ENCODE data around the gene LSM7.

Gene LSM7

DNA sequence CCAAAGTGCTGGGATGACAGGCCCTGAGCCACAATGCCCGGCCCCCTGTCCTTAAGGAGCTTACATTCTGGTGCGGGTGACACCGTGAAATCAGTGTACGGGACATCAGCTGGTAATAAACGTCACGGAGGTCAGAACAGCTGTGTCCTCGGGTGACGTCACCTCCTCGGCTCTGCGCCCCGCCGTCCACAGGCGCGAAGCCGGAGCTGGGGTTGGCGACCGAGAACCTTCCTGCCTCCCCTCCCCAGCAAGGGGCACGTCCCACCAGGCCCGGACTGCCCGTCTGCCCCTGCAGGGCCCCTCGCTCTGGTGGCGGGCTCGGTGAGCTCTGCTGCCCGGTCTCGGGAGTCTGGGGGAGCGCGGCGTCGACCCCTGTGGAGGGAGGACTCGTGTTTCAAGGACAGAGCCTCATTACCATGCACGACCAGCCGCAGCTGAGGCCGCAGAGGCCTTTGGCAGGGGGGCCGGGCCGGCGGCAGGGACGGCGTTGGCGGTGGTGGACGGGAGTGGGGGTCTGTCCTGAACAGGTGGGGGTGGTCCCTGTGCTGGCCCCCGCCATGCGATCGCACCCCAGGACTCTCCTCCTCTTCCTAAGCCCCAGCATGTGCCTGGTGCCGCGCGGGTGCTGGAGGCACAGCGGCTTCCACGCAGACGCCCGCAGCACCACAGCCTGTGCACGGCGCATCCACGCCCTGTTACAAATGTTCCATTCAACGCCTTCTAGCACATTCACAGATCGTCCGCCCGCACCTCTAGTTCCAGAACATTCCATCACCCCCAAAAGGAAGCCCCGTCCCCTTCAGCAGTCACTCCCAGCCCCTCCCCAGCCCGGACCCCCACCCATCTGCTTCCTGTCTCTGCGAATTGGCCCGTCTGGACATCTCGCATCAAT, 25.8 kb downstream of the LSM7 start:
- H3K27ac ChIP-seq: no peak overlapping the region
- TF ChIP-seq, protein P1, sequence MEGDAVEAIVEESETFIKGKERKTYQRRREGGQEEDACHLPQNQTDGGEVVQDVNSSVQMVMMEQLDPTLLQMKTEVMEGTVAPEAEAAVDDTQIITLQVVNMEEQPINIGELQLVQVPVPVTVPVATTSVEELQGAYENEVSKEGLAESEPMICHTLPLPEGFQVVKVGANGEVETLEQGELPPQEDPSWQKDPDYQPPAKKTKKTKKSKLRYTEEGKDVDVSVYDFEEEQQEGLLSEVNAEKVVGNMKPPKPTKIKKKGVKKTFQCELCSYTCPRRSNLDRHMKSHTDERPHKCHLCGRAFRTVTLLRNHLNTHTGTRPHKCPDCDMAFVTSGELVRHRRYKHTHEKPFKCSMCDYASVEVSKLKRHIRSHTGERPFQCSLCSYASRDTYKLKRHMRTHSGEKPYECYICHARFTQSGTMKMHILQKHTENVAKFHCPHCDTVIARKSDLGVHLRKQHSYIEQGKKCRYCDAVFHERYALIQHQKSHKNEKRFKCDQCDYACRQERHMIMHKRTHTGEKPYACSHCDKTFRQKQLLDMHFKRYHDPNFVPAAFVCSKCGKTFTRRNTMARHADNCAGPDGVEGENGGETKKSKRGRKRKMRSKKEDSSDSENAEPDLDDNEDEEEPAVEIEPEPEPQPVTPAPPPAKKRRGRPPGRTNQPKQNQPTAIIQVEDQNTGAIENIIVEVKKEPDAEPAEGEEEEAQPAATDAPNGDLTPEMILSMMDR (conservative IDR thresholded peaks at IDR 0.05): no peak

DNA sequence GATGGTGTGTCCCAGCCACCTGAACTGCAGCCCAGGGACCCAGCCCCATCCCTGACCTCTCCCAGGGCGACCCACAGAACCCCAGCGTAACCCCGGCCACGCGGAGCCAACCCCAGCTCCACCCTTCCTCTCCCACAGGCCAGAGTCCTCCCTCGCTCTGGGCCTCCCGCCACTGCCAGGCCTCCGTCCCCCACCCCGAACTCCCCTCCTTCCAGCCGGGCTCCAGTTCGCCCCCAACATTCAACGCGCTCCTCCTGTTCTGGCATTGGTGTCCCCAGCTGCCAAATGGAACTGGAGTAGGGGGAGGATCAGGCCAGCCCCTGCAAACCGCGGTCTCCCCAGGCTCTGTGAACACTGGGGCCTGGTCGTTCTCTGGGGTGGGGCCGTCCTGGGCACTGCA, 27.9 kb downstream of the LSM7 start:
- TF ChIP-seq, protein P1 (conservative IDR thresholded peaks at IDR 0.05): no peak
- H3K27ac ChIP-seq: no peak overlapping the region

DNA sequence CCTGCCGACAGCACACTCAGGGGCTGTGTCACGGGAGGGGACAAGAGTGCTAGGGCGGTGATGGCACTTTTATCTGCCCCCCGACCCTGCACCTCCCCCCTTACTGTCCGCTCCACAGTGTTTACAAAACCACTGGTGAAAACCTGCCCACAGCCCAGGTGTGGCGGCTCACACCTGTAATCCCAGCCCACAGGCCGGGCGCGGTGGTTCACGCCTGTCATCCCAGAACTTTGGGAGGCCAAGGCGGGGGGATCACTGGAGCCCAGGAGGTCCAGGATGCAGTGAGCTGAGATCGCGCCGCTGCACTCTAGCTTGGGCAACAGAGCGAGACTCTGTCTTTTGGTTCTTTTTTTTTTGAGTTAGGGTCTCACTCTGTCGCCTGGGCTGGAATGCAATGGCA, 32.2 kb downstream of the LSM7 start:
- no peak overlapping the region for H3K27ac ChIP-seq
- TF ChIP-seq, protein P1 (conservative IDR thresholded peaks at IDR 0.05): no peak

DNA sequence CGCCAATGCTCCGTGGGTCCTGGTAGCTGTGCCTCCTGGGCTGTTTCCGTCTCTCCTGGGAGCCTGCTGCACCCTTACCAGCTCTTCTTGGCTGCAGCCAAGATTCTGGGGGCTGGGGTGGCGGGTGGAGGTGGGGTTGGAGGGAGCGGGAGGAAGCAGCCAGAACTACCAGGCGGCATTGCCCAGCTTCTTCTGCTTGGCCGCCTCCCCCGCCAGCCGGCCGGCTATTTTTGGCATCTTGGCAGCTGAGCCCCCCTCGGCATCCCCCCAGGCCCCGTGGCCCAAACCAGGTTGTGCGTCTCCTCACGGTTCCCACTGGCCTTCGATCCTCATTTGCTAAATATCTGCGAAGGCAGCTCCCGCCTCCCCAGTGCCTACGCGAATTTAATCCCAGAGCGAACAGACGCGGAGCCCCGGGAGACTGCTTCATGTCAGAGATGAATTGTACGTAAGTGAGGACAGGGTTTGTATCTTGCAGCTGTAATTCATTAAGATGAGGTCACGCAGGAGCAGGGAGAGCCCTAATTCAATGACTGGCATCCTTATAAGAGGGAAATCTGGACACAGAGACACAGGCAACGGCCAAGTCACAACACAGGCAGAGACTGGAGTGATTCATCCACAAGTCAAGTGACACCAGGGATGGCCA, 33.6 kb downstream of the LSM7 start:
- no peak overlapping the region for H3K27ac ChIP-seq
- TF ChIP-seq, protein P1 (conservative IDR thresholded peaks at IDR 0.05): no peak

DNA sequence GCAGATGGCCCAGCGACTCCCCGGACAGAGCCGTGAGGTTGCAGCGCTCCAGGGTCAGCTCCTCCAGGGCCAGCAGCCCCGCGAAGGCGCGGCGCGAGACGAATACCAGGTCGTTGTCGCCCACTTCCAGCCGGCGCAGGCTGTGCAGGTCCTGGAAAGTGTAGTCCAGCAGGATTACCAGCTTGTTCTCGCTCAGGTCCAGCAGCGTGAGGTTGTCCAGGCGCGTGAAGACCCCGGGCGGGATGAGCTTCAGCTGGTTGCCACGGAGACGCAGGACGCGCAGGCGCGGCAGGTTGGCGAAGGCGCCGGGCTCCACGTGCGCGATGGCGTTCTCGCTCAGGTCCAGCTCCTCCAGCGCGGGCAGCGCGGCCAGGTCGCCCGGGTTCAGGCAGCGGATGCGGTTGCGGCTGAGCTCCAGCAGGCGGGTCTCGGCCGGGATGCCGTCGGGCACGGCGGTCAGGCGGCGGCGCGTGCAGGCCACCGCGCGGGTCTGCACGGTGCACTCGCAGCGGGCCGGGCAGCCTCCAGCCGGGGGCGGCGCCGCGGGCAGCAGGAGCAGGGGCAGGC, 37.1 kb downstream of the LSM7 start:
- peak overlapping the region; percentile 79 for H3K27ac ChIP-seq
- TF ChIP-seq, protein P1 (conservative IDR thresholded peaks at IDR 0.05): 0 out of 2 replicates have a peak, but pooled peaks have one; percentile 14

DNA sequence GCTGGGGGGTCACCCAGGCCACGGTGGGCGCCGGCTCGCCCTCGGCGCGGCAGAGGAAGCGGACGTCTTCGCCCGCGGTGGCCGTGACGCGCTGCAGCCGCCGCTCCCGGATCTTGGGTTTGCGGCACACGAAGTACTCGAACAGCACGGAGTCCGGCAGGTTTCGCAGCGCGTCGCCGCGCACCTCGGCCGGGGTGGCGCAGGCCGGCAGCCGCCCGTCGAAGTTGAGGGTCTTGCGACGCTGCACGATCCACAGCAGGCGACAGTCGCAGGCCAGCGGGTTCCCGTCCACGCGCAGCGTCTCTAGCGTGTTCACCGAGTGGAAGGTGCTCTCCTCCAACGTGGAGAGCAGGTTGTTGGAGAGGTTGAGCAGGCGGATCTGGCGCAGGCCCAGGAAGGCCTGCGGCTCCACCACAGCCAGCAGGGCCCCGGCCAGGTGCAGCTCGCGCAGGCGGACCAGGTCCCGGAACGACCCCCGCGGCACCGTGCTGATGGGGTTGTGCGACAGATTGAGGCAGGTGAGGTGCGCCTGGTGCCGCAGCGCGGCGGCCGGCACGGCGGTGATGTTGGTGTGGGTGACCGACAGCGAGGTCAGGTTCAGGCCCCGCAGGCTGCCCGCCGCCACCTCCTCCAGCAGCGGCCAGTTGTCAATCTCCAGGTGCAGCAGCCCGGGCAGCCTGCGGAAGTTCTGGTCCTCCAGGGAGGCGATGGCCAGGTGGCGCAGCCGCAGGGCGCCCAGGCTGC, 37.8 kb downstream of the LSM7 start:
- TF ChIP-seq, protein P1 (conservative IDR thresholded peaks at IDR 0.05): no peak
- peak overlapping the region; percentile 79 for H3K27ac ChIP-seq

Measured in VCaP (cell line).